Skeletal muscle satellite cell (primary cell): ENCODE measurements around the gene HEATR3. TPM values are rescaled to one million over a fixed set of nuclear protein-coding genes. Genes with fewer than 3 reads are reported as not detected.
A peak's percentile ranks its signal among the peaks of the same experiment; 100 is the strongest.

Experiments
- H3K27me3 ChIP-seq: 2 replicates; pipeline ENCODE4 v1.7.0; 2013; ENCODE audit warnings: low read length; ENCODE audit not compliant: control insufficient read depth, insufficient read depth
- H3K36me3 ChIP-seq: 2 replicates; pipeline ENCODE4 v1.7.0; 2013; ENCODE audit warnings: mild to moderate bottlenecking, control low read depth, low read length; ENCODE audit not compliant: insufficient read depth
- H3K4me1 ChIP-seq: 2 replicates; pipeline ENCODE4 v1.7.0; 2013; ENCODE audit warnings: low read length; ENCODE audit not compliant: control insufficient read depth, insufficient read depth
- H3K4me2 ChIP-seq: 2 replicates; pipeline ENCODE4 v1.7.0; 2013; ENCODE audit warnings: mild to moderate bottlenecking, low read length
- H3K4me3 ChIP-seq: 2 replicates; pipeline ENCODE4 v1.7.0; 2013; ENCODE audit warnings: low read length
- H3K9ac ChIP-seq: 2 replicates; pipeline ENCODE4 v1.7.0; 2013; ENCODE audit warnings: mild to moderate bottlenecking, low read depth, low read length, moderate library complexity
- H3K9me3 ChIP-seq: replicated peaks from 2 replicates; pipeline ENCODE4 v1.7.0; 2013; ENCODE audit warnings: mild to moderate bottlenecking, control low read depth, low read length
- total RNA-seq: library from RNA; depleted of rRNA; stranded (reverse); fragments of >200 nt; gene quantifications from 2 replicates; pipeline ENCODE4 v1.2.3, GENCODE V29; 2012; rRNA removed

Gene HEATR3
- 31.0 and 31.2 TPM in 2 replicates for total RNA-seq

- Histone ChIP-seq H3K4me1 (peaks cover 24% of the 10 kb centered on the region), H3K4me2 (peak within 1 kb of the TSS; percentile 81), H3K9ac (peak within 1 kb of the TSS; percentile 93), H3K9me3 (no peaks in the 10 kb centered on the region), H3K36me3 (peaks cover 14% of the 10 kb centered on the region), H3K4me3 (peak within 1 kb of the TSS; percentile 99), H3K27me3 (no peaks in the 10 kb centered on the region)
These were observed at the start of gene HEATR3 for GRCh38 chr16:50065624-50066481. Gene HEATR3 (plus strand): TSS chr16:50065970. CDS start chr16:50066132, 162 bp downstream.

- H3K4me2 ChIP-seq, result no peak overlapping the region
- H3K36me3 ChIP-seq, result no peaks in the 10 kb centered on the region
- H3K4me3 ChIP-seq, result no peak overlapping the region
- H3K4me1 ChIP-seq, result no peaks in the 10 kb centered on the region
- H3K9me3 ChIP-seq, result no peaks in the 10 kb centered on the region
- peaks cover 24% of the 10 kb centered on the region for H3K27me3 ChIP-seq
- no peak overlapping the region for H3K9ac ChIP-seq
These were observed 48.2 kb upstream of the HEATR3 start for GRCh38 chr16:50017553-50017952.

GRCh38 chr16:50021544-50021943 is 44.2 kb upstream of the HEATR3 start:
- peaks cover 24% of the 10 kb centered on the region for H3K27me3 ChIP-seq
- H3K4me1 ChIP-seq, result peaks cover 5% of the 10 kb centered on the region
- no peaks in the 10 kb centered on the region for H3K36me3 ChIP-seq
- H3K4me2 ChIP-seq, result no peak overlapping the region
- no peaks in the 10 kb centered on the region for H3K9me3 ChIP-seq
- H3K4me3 ChIP-seq, result no peak overlapping the region
- H3K9ac ChIP-seq, result no peak overlapping the region

GRCh38 chr16:50023641-50024040 is 42.1 kb upstream of the HEATR3 start:
- H3K4me3 ChIP-seq, result no peak overlapping the region
- H3K27me3 ChIP-seq, result peaks cover 24% of the 10 kb centered on the region
- H3K4me1 ChIP-seq, result peaks cover 7% of the 10 kb centered on the region
- no peak overlapping the region for H3K9ac ChIP-seq
- peaks cover 7% of the 10 kb centered on the region for H3K36me3 ChIP-seq
- H3K9me3 ChIP-seq, result no peaks in the 10 kb centered on the region
- no peak overlapping the region for H3K4me2 ChIP-seq

GRCh38 chr16:50024207-50024606 is 41.6 kb upstream of the HEATR3 start:
- peaks cover 7% of the 10 kb centered on the region for H3K36me3 ChIP-seq
- peaks cover 7% of the 10 kb centered on the region for H3K4me1 ChIP-seq
- no peaks in the 10 kb centered on the region for H3K9me3 ChIP-seq
- H3K4me2 ChIP-seq, result peak overlapping the region; percentile 73
- H3K27me3 ChIP-seq, result peaks cover 21% of the 10 kb centered on the region
- peak overlapping the region; percentile 47 for H3K9ac ChIP-seq
- peak overlapping the region; percentile 37 for H3K4me3 ChIP-seq

GRCh38 chr16:50024684-50025536 is 40.9 kb upstream of the HEATR3 start, which contains the start of gene CNEP1R1:
Gene CNEP1R1 (plus strand): TSS chr16:50025225. CDS start chr16:50025316, 91 bp downstream.
- Histone ChIP-seq H3K9me3 (no peaks in the 10 kb centered on the region), H3K9ac (peak within 1 kb of the TSS; percentile 92), H3K4me3 (peak within 1 kb of the TSS; percentile 90), H3K36me3 (peaks cover 12% of the 10 kb centered on the region), H3K4me1 (peaks cover 7% of the 10 kb centered on the region), H3K27me3 (peaks cover 19% of the 10 kb centered on the region), H3K4me2 (peak within 1 kb of the TSS; percentile 88)

- Histone ChIP-seq H3K4me2 (peak overlapping the region; percentile 88), H3K9ac (peak overlapping the region; percentile 92), H3K27me3 (peaks cover 14% of the 10 kb centered on the region), H3K36me3 (peaks cover 15% of the 10 kb centered on the region), H3K9me3 (no peaks in the 10 kb centered on the region), H3K4me3 (peak overlapping the region; percentile 90), H3K4me1 (peaks cover 7% of the 10 kb centered on the region)
These were observed 40.2 kb upstream of the HEATR3 start for GRCh38 chr16:50025537-50025931.

GRCh38 chr16:50027829-50028228 is 37.9 kb upstream of the HEATR3 start:
- no peaks in the 10 kb centered on the region for H3K27me3 ChIP-seq
- H3K9ac ChIP-seq, result no peak overlapping the region
- H3K36me3 ChIP-seq, result peaks cover 30% of the 10 kb centered on the region
- H3K9me3 ChIP-seq, result no peaks in the 10 kb centered on the region
- H3K4me3 ChIP-seq, result no peak overlapping the region
- no peak overlapping the region for H3K4me2 ChIP-seq
- peaks cover 7% of the 10 kb centered on the region for H3K4me1 ChIP-seq

- H3K4me1 ChIP-seq, result no peaks in the 10 kb centered on the region
- no peak overlapping the region for H3K4me3 ChIP-seq
- H3K36me3 ChIP-seq, result peaks cover 43% of the 10 kb centered on the region
- no peaks in the 10 kb centered on the region for H3K27me3 ChIP-seq
- H3K9ac ChIP-seq, result no peak overlapping the region
- H3K4me2 ChIP-seq, result no peak overlapping the region
- no peaks in the 10 kb centered on the region for H3K9me3 ChIP-seq
These were observed 30.2 kb upstream of the HEATR3 start for GRCh38 chr16:50035468-50035992.

GRCh38 chr16:50036426-50036825 is 29.3 kb upstream of the HEATR3 start:
- H3K9me3 ChIP-seq, result no peaks in the 10 kb centered on the region
- no peak overlapping the region for H3K4me2 ChIP-seq
- peaks cover 38% of the 10 kb centered on the region for H3K36me3 ChIP-seq
- no peaks in the 10 kb centered on the region for H3K4me1 ChIP-seq
- no peaks in the 10 kb centered on the region for H3K27me3 ChIP-seq
- H3K9ac ChIP-seq, result no peak overlapping the region
- H3K4me3 ChIP-seq, result no peak overlapping the region

GRCh38 chr16:50037662-50038220 is 28.0 kb upstream of the HEATR3 start:
- no peaks in the 10 kb centered on the region for H3K9me3 ChIP-seq

More at GRCh38 chr16:50037662-50038220, 28.0 kb upstream of the HEATR3 start:
- H3K9ac ChIP-seq, result no peak overlapping the region
- no peak overlapping the region for H3K4me3 ChIP-seq
- H3K4me2 ChIP-seq, result no peak overlapping the region
- H3K36me3 ChIP-seq, result peaks cover 27% of the 10 kb centered on the region
- H3K4me1 ChIP-seq, result no peaks in the 10 kb centered on the region
- no peaks in the 10 kb centered on the region for H3K27me3 ChIP-seq
